Body of pancreas (tissue), 4 donors: Measurements from ENCODE around the gene TRPM7.

Source experiments
- POLR2A ChIP-seq, 3 donors: fragments of 450-650 bp; IDR thresholded peaks; one replicate each; pipeline ENCODE4 v1.6.1; 2016; ENCODE audit warnings: antibody characterized with exemption in 3 of 3, mild to moderate bottlenecking in 2 of 3
- TF ChIP-seq, protein P1 (sequence below), 7 experiments: fragments of 450-650 bp in 4 of 7; fragments of 200-600 bp in 3 of 7; sonication (generic) in 3 of 7; IDR thresholded peaks; one replicate each; pipeline ENCODE4 v1.5.1; 2016 to 2019; ENCODE audit warnings: antibody characterized with exemption in 7 of 7

GRCh38 chr15:50687302-50687902 is 805 bp upstream of the TRPM7 start:
- no peak for TF ChIP-seq POLR2A (IDR thresholded peaks at IDR 0.05)
- TF ChIP-seq, protein P1, sequence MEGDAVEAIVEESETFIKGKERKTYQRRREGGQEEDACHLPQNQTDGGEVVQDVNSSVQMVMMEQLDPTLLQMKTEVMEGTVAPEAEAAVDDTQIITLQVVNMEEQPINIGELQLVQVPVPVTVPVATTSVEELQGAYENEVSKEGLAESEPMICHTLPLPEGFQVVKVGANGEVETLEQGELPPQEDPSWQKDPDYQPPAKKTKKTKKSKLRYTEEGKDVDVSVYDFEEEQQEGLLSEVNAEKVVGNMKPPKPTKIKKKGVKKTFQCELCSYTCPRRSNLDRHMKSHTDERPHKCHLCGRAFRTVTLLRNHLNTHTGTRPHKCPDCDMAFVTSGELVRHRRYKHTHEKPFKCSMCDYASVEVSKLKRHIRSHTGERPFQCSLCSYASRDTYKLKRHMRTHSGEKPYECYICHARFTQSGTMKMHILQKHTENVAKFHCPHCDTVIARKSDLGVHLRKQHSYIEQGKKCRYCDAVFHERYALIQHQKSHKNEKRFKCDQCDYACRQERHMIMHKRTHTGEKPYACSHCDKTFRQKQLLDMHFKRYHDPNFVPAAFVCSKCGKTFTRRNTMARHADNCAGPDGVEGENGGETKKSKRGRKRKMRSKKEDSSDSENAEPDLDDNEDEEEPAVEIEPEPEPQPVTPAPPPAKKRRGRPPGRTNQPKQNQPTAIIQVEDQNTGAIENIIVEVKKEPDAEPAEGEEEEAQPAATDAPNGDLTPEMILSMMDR (IDR thresholded peaks at IDR 0.05) = no peak
